ENCODE results near the gene MT4.
A peak's percentile ranks its signal among the peaks of the same experiment; 100 is the strongest.

DNA sequence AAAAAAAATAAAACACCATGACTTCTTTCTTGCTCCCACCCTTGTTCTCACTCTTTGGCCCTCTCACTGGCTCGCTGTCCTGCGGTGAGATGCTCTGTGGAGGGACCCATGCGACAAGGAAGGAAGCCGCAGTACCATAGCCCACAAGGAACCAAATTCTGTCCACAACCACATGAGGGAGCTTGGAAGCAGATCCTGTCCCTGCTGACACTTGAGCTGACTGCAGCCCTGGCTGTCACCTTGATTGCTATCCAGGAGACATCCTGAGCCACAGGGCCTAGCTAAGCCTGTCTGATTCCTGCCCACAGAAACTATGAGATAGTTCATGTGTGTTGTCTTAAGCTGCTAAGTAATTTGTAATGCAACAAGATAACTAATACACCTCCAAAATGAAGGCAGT is 38.7 kb downstream of the MT4 start:
- TF ChIP-seq ZNF157 (tag by site-specific recombination; IDR thresholded peaks at IDR 0.05): no peak
- TF ChIP-seq ZNF175 (tag by site-specific recombination; IDR thresholded peaks at IDR 0.05): no peak
- TF ChIP-seq, protein P1, sequence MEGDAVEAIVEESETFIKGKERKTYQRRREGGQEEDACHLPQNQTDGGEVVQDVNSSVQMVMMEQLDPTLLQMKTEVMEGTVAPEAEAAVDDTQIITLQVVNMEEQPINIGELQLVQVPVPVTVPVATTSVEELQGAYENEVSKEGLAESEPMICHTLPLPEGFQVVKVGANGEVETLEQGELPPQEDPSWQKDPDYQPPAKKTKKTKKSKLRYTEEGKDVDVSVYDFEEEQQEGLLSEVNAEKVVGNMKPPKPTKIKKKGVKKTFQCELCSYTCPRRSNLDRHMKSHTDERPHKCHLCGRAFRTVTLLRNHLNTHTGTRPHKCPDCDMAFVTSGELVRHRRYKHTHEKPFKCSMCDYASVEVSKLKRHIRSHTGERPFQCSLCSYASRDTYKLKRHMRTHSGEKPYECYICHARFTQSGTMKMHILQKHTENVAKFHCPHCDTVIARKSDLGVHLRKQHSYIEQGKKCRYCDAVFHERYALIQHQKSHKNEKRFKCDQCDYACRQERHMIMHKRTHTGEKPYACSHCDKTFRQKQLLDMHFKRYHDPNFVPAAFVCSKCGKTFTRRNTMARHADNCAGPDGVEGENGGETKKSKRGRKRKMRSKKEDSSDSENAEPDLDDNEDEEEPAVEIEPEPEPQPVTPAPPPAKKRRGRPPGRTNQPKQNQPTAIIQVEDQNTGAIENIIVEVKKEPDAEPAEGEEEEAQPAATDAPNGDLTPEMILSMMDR (tag by site-specific recombination; IDR thresholded peaks at IDR 0.05): peak; percentile 53; the same call in 1 of the 2 replicates
- TF ChIP-seq ZNF266 (tag by site-specific recombination; IDR thresholded peaks at IDR 0.05; ENCODE audit: low read depth): no peak
- no peak for TF ChIP-seq SETDB1 (IDR thresholded peaks at IDR 0.05; ENCODE audit: insufficient read length, low read length)
- no peak for TF ChIP-seq ZNF776 (tag by site-specific recombination; IDR thresholded peaks at IDR 0.05; ENCODE audit: borderline replicate concordance)
- no peak for TF ChIP-seq ZNF146 (tag by site-specific recombination; IDR thresholded peaks at IDR 0.05)
- TF ChIP-seq ZNF426 (tag by site-specific recombination; IDR thresholded peaks at IDR 0.05): no peak
- TF ChIP-seq, protein P2, sequence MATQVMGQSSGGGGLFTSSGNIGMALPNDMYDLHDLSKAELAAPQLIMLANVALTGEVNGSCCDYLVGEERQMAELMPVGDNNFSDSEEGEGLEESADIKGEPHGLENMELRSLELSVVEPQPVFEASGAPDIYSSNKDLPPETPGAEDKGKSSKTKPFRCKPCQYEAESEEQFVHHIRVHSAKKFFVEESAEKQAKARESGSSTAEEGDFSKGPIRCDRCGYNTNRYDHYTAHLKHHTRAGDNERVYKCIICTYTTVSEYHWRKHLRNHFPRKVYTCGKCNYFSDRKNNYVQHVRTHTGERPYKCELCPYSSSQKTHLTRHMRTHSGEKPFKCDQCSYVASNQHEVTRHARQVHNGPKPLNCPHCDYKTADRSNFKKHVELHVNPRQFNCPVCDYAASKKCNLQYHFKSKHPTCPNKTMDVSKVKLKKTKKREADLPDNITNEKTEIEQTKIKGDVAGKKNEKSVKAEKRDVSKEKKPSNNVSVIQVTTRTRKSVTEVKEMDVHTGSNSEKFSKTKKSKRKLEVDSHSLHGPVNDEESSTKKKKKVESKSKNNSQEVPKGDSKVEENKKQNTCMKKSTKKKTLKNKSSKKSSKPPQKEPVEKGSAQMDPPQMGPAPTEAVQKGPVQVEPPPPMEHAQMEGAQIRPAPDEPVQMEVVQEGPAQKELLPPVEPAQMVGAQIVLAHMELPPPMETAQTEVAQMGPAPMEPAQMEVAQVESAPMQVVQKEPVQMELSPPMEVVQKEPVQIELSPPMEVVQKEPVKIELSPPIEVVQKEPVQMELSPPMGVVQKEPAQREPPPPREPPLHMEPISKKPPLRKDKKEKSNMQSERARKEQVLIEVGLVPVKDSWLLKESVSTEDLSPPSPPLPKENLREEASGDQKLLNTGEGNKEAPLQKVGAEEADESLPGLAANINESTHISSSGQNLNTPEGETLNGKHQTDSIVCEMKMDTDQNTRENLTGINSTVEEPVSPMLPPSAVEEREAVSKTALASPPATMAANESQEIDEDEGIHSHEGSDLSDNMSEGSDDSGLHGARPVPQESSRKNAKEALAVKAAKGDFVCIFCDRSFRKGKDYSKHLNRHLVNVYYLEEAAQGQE (tag by site-specific recombination; IDR thresholded peaks at IDR 0.05): no peak
